HG02623 (cell line): ENCODE data around the gene RBPJL.

Experiments
- ATAC-seq: cut with Tn5 transposase; IDR thresholded peaks from one replicate; pipeline ENCODE4 v1.9.1; 2021; ENCODE audit warnings: moderate library complexity; ENCODE audit not compliant: unreplicated experiment

RBPJL gene

GRCh38 chr20:45293041-45294002 lies 13.3 kb upstream of the RBPJL start:
- no peak for ATAC-seq

- no peak for ATAC-seq
Observed at GRCh38 chr20:45294003-45294368, 12.7 kb upstream of the RBPJL start.

GRCh38 chr20:45294659-45295058 lies 12.0 kb upstream of the RBPJL start:
- no peak for ATAC-seq

GRCh38 chr20:45297786-45298497 lies 8.7 kb upstream of the RBPJL start:
- no peak for ATAC-seq

- ATAC-seq = no peak
Observed at GRCh38 chr20:45299786-45300185, 6.9 kb upstream of the RBPJL start.

GRCh38 chr20:45300961-45301360 lies 5.7 kb upstream of the RBPJL start:
- ATAC-seq = no peak

GRCh38 chr20:45301824-45302271 lies 4.8 kb upstream of the RBPJL start:
- ATAC-seq = no peak

GRCh38 chr20:45303586-45304463 lies 2.8 kb upstream of the RBPJL start:
- no peak for ATAC-seq

- no peak for ATAC-seq
Observed at GRCh38 chr20:45304464-45304999, 2.1 kb upstream of the RBPJL start.

- no peak for ATAC-seq
Observed at GRCh38 chr20:45305262-45305661, 1.4 kb upstream of the RBPJL start.

GRCh38 chr20:45307076-45307640 lies 518 bp downstream of the RBPJL start:
- no peak for ATAC-seq

GRCh38 chr20:45308117-45308778 lies 1.6 kb downstream of the RBPJL start, which contains the start of gene MATN4:
MATN4 (minus strand) TSS chr20:45308299; CDS start chr20:45305582, 2,717 bp downstream.
- ATAC-seq = no peak

- ATAC-seq = no peak
Observed at GRCh38 chr20:45309075-45309474, 2.4 kb downstream of the RBPJL start.

- no peak for ATAC-seq
Observed at GRCh38 chr20:45311589-45312211, 5.1 kb downstream of the RBPJL start.

GRCh38 chr20:45312241-45312640 lies 5.6 kb downstream of the RBPJL start:
- ATAC-seq = no peak

GRCh38 chr20:45313065-45313695 lies 6.5 kb downstream of the RBPJL start:
- ATAC-seq = no peak

- no peak for ATAC-seq
Observed at GRCh38 chr20:45313943-45314342, 7.3 kb downstream of the RBPJL start.

GRCh38 chr20:45315672-45316071 lies 9.0 kb downstream of the RBPJL start:
- no peak for ATAC-seq
